ENCODE measurements around the gene RASSF3. TPM values are rescaled to one million over a fixed set of nuclear protein-coding genes. Genes with fewer than 3 reads are reported as not detected.
"Not testable (repeated sequence)": the region's sequence is repeated elsewhere in the genome, so short reads cannot be mapped to it uniquely, and the experiment has no call there.

Gene RASSF3
- total RNA-seq, 2 experiments from 2014 or later: 114 to 115 TPM

- peaks cover 61% of the 10 kb centered on the region for H3K4me1 Mint-ChIP-seq
Observed at GRCh38 chr12:64624035-64624434, 13.7 kb downstream of the RASSF3 start.

DNA sequence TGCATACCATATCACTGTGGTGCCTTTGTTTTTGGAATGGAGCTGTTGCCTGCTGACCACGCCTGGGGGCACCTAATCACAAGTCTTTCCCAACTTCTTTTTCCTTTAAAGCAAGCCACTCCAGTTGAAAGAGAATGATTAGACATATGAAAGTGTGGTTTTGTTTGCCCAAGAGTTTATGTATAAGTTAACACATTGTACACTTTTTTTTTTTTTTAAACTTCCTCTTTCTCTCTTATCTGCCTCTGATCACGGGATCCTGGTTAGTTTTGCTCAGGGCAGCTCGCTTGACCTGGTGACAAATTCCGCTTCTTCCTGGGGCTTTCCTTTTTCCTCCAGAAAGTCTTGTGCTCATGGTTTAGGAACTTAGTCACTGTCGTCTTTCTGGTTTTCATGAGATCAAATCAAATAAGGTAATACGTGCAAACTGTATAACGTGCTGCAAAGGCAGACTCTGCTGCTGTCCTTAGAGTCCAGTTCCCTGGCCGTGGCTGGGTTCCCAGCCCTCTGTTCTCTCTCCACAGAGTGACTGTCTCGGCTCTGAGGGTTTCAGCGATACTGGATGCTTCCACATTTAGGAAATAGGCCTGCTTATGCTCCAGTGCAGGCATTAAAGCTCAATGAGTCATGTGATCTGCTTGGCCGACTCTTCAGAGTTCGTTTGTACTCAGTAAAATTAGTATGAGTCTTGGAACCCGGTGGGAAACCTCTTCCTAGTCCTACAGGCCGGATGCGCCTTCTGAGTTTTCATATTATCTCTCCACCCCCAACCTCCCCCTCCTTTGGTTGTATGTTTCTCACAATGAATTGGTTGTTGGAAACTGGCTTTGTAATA lies 15.2 kb downstream of the RASSF3 start:
- H3K27me3 Mint-ChIP-seq: no peaks in the 10 kb centered on the region
- H3K4me3 Mint-ChIP-seq: peak overlapping the region; percentile 49
- peaks cover 52% of the 10 kb centered on the region for H3K4me1 Mint-ChIP-seq
- CTCF ChIA-PET: interaction anchor here (0.9 to 2.8 kb wide), 4 partner anchors 9 to 18 kb away, joined by 3 to 10 read pairs (median 6); no protein-coding TSS in a partner anchor
- peaks cover 24% of the 10 kb centered on the region for H3K36me3 Mint-ChIP-seq (ENCODE audit: low read depth)
- POLR2A ChIA-PET: interaction anchor here (0.7 kb wide), 1 partner anchor 43 kb away, joined by 4 read pairs; no protein-coding TSS in a partner anchor
- H3K27ac Mint-ChIP-seq: peak overlapping the region; percentile 85
- H3K9me3 Mint-ChIP-seq: no peaks in the 10 kb centered on the region
- peak; percentile 15 for DNase-seq

More at GRCh38 chr12:64624035-64624434, 13.7 kb downstream of the RASSF3 start:
- DNase-seq: no peak
- ChIA-PET POLR2A (no interaction called here), CTCF (interaction anchor here (2.1 kb wide), 1 partner anchor 10 kb away, joined by 9 read pairs; no protein-coding TSS in a partner anchor)
- H3K4me3 Mint-ChIP-seq: no peak overlapping the region
- H3K36me3 Mint-ChIP-seq (ENCODE audit: low read depth): peaks cover 22% of the 10 kb centered on the region
- H3K27me3 Mint-ChIP-seq: no peaks in the 10 kb centered on the region
- no peaks in the 10 kb centered on the region for H3K9me3 Mint-ChIP-seq
- no peak overlapping the region for H3K27ac Mint-ChIP-seq

DNA sequence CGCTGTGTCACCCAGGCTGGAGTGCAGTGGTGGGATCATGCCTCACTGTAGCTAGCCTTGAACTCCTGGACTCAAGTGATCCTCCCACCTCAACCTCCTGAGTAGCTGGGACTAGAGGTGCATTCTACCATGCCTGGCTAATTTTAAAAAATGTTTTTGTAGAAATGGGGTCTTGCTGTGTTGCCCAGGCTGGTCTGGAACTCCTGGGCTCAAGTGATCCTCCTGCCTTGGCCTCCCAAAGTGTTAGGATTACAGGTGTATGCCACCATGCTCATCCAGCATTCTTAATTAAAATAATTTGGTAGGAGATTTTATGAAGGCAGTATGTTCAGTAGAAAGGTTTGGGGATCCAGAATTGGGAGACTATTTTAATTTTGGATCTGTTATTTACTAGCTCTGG lies 16.3 kb downstream of the RASSF3 start:
- H3K4me1 Mint-ChIP-seq: peaks cover 59% of the 10 kb centered on the region
- CTCF ChIA-PET: interaction anchor here (0.9 to 2.8 kb wide), 5 partner anchors 11 to 77 kb away, joined by 3 to 10 read pairs (median 4); no protein-coding TSS in a partner anchor
- POLR2A ChIA-PET, DNase-seq, H3K9me3 Mint-ChIP-seq, H3K27ac Mint-ChIP-seq, H3K4me3 Mint-ChIP-seq, H3K27me3 Mint-ChIP-seq: not testable (repeated sequence)
- peaks cover 33% of the 10 kb centered on the region for H3K36me3 Mint-ChIP-seq (ENCODE audit: low read depth)

GRCh38 chr12:64627771-64628170 lies 17.5 kb downstream of the RASSF3 start:
- POLR2A ChIA-PET: no interaction called here
- Mint-ChIP-seq H3K4me1 (peaks cover 65% of the 10 kb centered on the region), H3K27ac (no peak overlapping the region), H3K36me3 (ENCODE audit: low read depth) (peaks cover 44% of the 10 kb centered on the region), H3K4me3 (no peak overlapping the region), H3K9me3 (peaks cover 11% of the 10 kb centered on the region), H3K27me3 (no peaks in the 10 kb centered on the region)
- CTCF ChIA-PET: interaction anchor here (0.5 to 1.9 kb wide), 4 partner anchors 15 to 78 kb away, joined by 3 to 4 read pairs (median 4); no protein-coding TSS in a partner anchor
- no peak for DNase-seq

- H3K27me3 Mint-ChIP-seq: no peaks in the 10 kb centered on the region
- peaks cover 66% of the 10 kb centered on the region for H3K4me1 Mint-ChIP-seq
- CTCF ChIA-PET: no interaction called here
- H3K9me3 Mint-ChIP-seq: peaks cover 11% of the 10 kb centered on the region
- no peak overlapping the region for H3K4me3 Mint-ChIP-seq
- H3K27ac Mint-ChIP-seq: peak overlapping the region; percentile 19
- peaks cover 64% of the 10 kb centered on the region for H3K36me3 Mint-ChIP-seq (ENCODE audit: low read depth)
- POLR2A ChIA-PET: no interaction called here
- no peak for DNase-seq
Observed at GRCh38 chr12:64631197-64631596, 20.9 kb downstream of the RASSF3 start.

DNA sequence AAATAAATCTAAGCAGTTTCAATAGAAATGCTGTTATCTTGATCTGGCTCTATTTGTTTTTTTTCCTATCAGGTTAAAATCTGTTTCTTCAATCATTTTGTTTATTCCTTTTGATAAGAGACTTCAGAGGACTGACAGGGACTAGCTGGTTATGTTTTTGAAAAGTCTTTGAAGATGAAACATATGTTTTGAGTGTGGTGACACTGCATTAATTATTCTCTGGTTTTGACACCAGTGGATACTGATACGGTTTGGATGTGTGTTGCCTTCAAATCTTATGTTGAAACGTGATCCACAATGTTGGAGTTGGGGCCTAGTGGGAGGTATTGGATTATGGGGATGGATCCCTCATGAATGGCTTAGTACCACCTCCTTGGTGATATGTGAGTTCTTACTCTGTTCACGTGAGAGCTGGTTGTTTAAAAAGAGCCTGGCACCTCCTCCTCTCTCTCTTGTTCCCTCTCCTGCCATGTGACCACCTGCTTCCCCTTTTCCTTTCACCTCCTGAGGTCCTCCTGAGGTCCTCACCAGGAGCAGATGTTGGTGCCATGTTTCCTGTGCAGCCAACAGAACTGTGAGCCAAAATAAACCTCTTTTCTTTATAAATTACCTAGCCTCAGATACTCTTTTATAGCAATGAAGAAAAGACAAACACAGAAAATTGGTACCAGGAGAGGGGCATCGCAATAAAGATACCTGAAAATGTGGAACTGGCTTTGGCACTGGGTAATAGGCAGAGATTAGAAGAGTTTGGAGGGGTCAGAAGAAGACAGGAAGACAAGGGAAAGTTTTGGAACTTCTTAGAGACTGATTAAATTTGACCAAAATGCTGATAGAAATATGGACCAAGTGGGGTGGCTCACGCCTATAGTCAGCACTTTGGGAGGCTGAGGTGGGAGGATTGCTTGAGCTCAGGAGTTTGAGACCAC lies 23.0 kb downstream of the RASSF3 start:
- Mint-ChIP-seq H3K36me3 (ENCODE audit: low read depth) (peaks cover 64% of the 10 kb centered on the region), H3K4me3 (no peak overlapping the region), H3K27ac (peak overlapping the region; percentile 65), H3K9me3 (peaks cover 11% of the 10 kb centered on the region), H3K27me3 (no peaks in the 10 kb centered on the region), H3K4me1 (peaks cover 59% of the 10 kb centered on the region)
- ChIA-PET CTCF (interaction anchor here (0.6 to 1.9 kb wide), 5 partner anchors 8 to 49 kb away, joined by 3 to 9 read pairs (median 3); no protein-coding TSS in a partner anchor), POLR2A (no interaction called here)
- no peak for DNase-seq

GRCh38 chr12:64633940-64634337 lies 23.6 kb downstream of the RASSF3 start:
- Mint-ChIP-seq H3K36me3 (ENCODE audit: low read depth) (peaks cover 66% of the 10 kb centered on the region), H3K9me3 (peaks cover 11% of the 10 kb centered on the region), H3K27ac (peak overlapping the region; percentile 65), H3K4me1 (peaks cover 62% of the 10 kb centered on the region), H3K4me3 (no peak overlapping the region), H3K27me3 (no peaks in the 10 kb centered on the region)
- POLR2A ChIA-PET: no interaction called here
- CTCF ChIA-PET: interaction anchor here (0.6 to 1.9 kb wide), 4 partner anchors 9 to 49 kb away, joined by 3 to 9 read pairs (median 4); no protein-coding TSS in a partner anchor
- DNase-seq: no peak

- Mint-ChIP-seq H3K4me3 (no peak overlapping the region), H3K36me3 (ENCODE audit: low read depth) (peaks cover 64% of the 10 kb centered on the region), H3K27me3 (no peaks in the 10 kb centered on the region), H3K27ac (peak overlapping the region; percentile 25), H3K9me3 (peaks cover 11% of the 10 kb centered on the region), H3K4me1 (peaks cover 65% of the 10 kb centered on the region)
- POLR2A ChIA-PET: no interaction called here
- CTCF ChIA-PET: interaction anchor here (0.8 to 1.9 kb wide), 4 partner anchors 9 to 58 kb away, joined by 3 to 9 read pairs (median 3); no protein-coding TSS in a partner anchor
- no peak for DNase-seq
Observed at GRCh38 chr12:64634508-64635092, 24.3 kb downstream of the RASSF3 start.

DNA sequence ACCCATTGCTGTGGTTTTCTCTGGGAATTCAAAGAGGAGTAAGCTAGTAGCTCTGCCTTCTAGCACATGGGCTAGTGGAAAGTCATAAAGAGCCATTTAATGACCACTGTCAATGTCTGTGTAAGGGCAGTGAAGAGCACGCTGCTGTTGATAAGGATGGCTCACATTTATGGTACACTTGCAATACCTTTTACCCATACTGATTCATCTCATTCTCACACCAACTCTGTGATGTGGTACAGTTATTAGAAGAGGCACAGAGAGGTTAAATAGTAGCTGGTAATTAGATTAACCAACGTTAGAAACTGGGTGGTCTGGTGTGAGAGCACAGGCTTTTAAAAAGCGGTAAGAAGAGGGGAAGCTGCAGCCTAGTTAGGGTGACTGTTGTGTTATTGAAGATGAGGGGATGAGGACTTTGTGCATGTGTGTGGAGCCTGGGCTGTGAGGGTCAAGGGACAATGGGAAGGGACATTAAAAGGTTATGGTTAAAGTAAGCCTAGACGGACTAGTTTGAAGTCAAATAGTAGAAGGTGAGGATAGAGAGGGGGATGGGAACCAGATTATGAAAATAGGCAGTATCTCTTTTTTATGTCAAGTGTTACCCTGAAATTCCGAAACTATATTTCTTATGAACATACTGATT lies 25.2 kb downstream of the RASSF3 start:
- peaks cover 11% of the 10 kb centered on the region for H3K9me3 Mint-ChIP-seq
- no peak for DNase-seq
- no peaks in the 10 kb centered on the region for H3K27me3 Mint-ChIP-seq
- no peak overlapping the region for H3K4me3 Mint-ChIP-seq
- H3K27ac Mint-ChIP-seq: peak overlapping the region; percentile 55
- ChIA-PET CTCF (interaction anchor here (0.8 kb wide), 1 partner anchor 57 kb away, joined by 3 read pairs; no protein-coding TSS in a partner anchor), POLR2A (no interaction called here)
- peaks cover 64% of the 10 kb centered on the region for H3K36me3 Mint-ChIP-seq (ENCODE audit: low read depth)
- peaks cover 72% of the 10 kb centered on the region for H3K4me1 Mint-ChIP-seq

- POLR2A ChIA-PET: no interaction called here
- Mint-ChIP-seq H3K4me3 (no peak overlapping the region), H3K4me1 (peaks cover 58% of the 10 kb centered on the region), H3K9me3 (peaks cover 7% of the 10 kb centered on the region), H3K36me3 (ENCODE audit: low read depth) (peaks cover 50% of the 10 kb centered on the region), H3K27ac (no peak overlapping the region), H3K27me3 (no peaks in the 10 kb centered on the region)
- DNase-seq: no peak
- CTCF ChIA-PET: interaction anchor here (0.6 kb wide), 1 partner anchor 31 kb away, joined by 5 read pairs; no protein-coding TSS in a partner anchor
Observed at GRCh38 chr12:64636856-64637255, 26.6 kb downstream of the RASSF3 start.

DNA sequence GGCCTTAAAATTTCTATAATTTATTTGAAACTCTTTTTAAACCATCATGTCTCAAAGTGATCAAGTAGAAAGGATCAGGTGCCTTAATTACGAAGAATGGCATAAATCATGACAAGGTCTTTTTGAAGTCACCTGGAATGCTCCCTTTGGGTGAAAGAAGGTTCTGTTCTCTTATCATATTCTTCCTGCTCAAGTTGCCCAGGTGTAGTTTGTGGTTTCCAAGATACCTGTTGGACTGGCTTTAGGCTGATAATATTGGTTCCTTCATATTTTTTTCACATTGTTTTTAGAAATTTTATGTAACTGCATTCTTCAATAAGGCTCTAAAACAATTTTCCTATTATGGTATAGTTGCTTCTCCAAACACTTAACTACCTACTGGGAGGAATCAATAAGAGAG lies 29.2 kb downstream of the RASSF3 start:
- peaks cover 54% of the 10 kb centered on the region for H3K4me1 Mint-ChIP-seq
- ChIA-PET CTCF (no interaction called here), POLR2A (no interaction called here)
- no peak for DNase-seq
- H3K36me3 Mint-ChIP-seq (ENCODE audit: low read depth): peaks cover 33% of the 10 kb centered on the region
- no peaks in the 10 kb centered on the region for H3K27me3 Mint-ChIP-seq
- no peaks in the 10 kb centered on the region for H3K9me3 Mint-ChIP-seq
- no peak overlapping the region for H3K4me3 Mint-ChIP-seq
- no peak overlapping the region for H3K27ac Mint-ChIP-seq

GRCh38 chr12:64646318-64646717 lies 36.0 kb downstream of the RASSF3 start:
- no peak for DNase-seq
- POLR2A ChIA-PET: no interaction called here
- peaks cover 55% of the 10 kb centered on the region for H3K4me1 Mint-ChIP-seq
- H3K4me3 Mint-ChIP-seq: no peak overlapping the region
- H3K27me3 Mint-ChIP-seq: no peaks in the 10 kb centered on the region
- no peak overlapping the region for H3K27ac Mint-ChIP-seq
- no peaks in the 10 kb centered on the region for H3K9me3 Mint-ChIP-seq
- CTCF ChIA-PET: interaction anchor here (0.8 kb wide), 1 partner anchor 14 kb away, joined by 3 read pairs; no protein-coding TSS in a partner anchor
- H3K36me3 Mint-ChIP-seq (ENCODE audit: low read depth): peaks cover 33% of the 10 kb centered on the region
